K562 (cell line): ENCODE data around the gene BIN1. TPM values are rescaled to one million over a fixed set of nuclear protein-coding genes. Genes with fewer than 3 reads are reported as not detected.

Source experiments
- ATAC-seq: fragments of 200-7000 bp; cut with Tn5 transposase; 3 replicates; pipeline ENCODE4 v1.9.1; 2020; ENCODE audit warnings: moderate library complexity
- BruUV-seq: library from RNA; stranded (reverse); fragments of 400-500 nt; replicated peaks from 2 replicates; lab custom pipeline; 2021; lab: Mats Ljungman, UMichigan
- CTCF ChIA-PET: fragments of 300-600 bp; formaldehyde crosslinking; extraction: SDS; loops from one replicate; lab custom pipeline; 2021; ENCODE audit warnings: low intra/inter-chr PET ratio; lab: Yijun Ruan, JAX
- POLR2A ChIA-PET: fragments of 300-600, 350-650 bp; sonication (Branson Sonifier 250); formaldehyde crosslinking; extraction: SDS; loops from one replicate; lab custom pipeline; 2021; ENCODE audit warnings: antibody characterized with exemption, inconsistent platforms; lab: Yijun Ruan, JAX
- DNase-seq, 4 experiments: peaks; one replicate each; pipeline versions ENCODE4 v3.0.0 to v3.0.0-alpha.2; 2011 to 2018; ENCODE audit warnings: low spot score in 3 of 4, mixed read lengths in 3 of 4; ENCODE audit errors: extremely low read depth in 1 of 4
- FAIRE-seq: peaks from 2 replicates; lab custom pipeline; 2011; peaks lifted over from hg19 to GRCh38; lab: Jason Lieb, UNC
- H2AFZ ChIP-seq: 2 replicates; pipeline ENCODE4 v1.6.0; 2011; ENCODE audit warnings: low read depth, low read length, control low read depth, inconsistent platforms
- H3K27ac ChIP-seq: fragments of 200-600 bp; 3 replicates; pipeline ENCODE4 v1.8.0; 2011; ENCODE audit warnings: low read depth, mild to moderate bottlenecking, control low read depth, inconsistent platforms, low read length, moderate library complexity, mixed read lengths; ENCODE audit errors: extremely low read depth
- H3K27me3 ChIP-seq, 2 experiments: fragments of 300-600 bp in 1 of 2; 2 replicates in 1 of 2; 3 replicates in 1 of 2; pipeline versions ENCODE4 v1.6.0 to v1.8.0; 2011; ENCODE audit warnings: inconsistent platforms in 2 of 2, low read length in 2 of 2, mild to moderate bottlenecking in 1 of 2, mixed read lengths in 1 of 2, moderate library complexity in 1 of 2; ENCODE audit not compliant: control insufficient read depth in 2 of 2, insufficient read depth in 2 of 2
- H3K36me3 ChIP-seq: fragments of 300-600 bp; 3 replicates; pipeline ENCODE4 v1.8.0; 2011; ENCODE audit warnings: mild to moderate bottlenecking, low read length, inconsistent platforms; ENCODE audit not compliant: control insufficient read depth, insufficient read depth
- H3K4me1 ChIP-seq, 2 experiments: fragments of 200-600 bp in 1 of 2; replicated peaks in 1 of 2; 2 replicates in 1 of 2; 3 replicates in 1 of 2; pipeline versions ENCODE4 v1.5.1 to v1.8.0; 2011; ENCODE audit warnings: inconsistent platforms in 2 of 2, low read length in 2 of 2, mild to moderate bottlenecking in 1 of 2, mixed read lengths in 1 of 2, moderate library complexity in 1 of 2; ENCODE audit not compliant: control insufficient read depth in 2 of 2, insufficient read depth in 2 of 2
- H3K4me2 ChIP-seq: 2 replicates; pipeline ENCODE4 v1.6.1; 2011; ENCODE audit warnings: low read length, control low read depth, inconsistent platforms, mixed read lengths; ENCODE audit not compliant: insufficient read depth
- H3K4me3 ChIP-seq: fragments of 200-600 bp; sonication (generic), shearing (Covaris generic); 2 replicates; pipeline ENCODE4 v1.5.1; 2016; ENCODE audit warnings: control low read depth, inconsistent platforms
- H3K79me2 ChIP-seq: fragments of 200-600 bp; 3 replicates; pipeline ENCODE4 v1.8.0; 2011; ENCODE audit warnings: low read length, inconsistent platforms; ENCODE audit not compliant: control insufficient read depth, insufficient read depth
- H3K9ac ChIP-seq, 2 experiments: 2 replicates each; pipeline versions ENCODE4 v1.6.0 to v1.6.1; 2011; ENCODE audit warnings: low read depth in 2 of 2, low read length in 2 of 2, control low read depth in 1 of 2, inconsistent platforms in 1 of 2, mild to moderate bottlenecking in 1 of 2, mixed read lengths in 1 of 2; ENCODE audit not compliant: insufficient read depth in 1 of 2
- H3K9me1 ChIP-seq: one replicate; pipeline ENCODE4 v1.6.0; 2011; ENCODE audit warnings: inconsistent platforms, mild to moderate bottlenecking, low read length, moderate library complexity; ENCODE audit not compliant: control insufficient read depth, insufficient read depth
- H3K9me3 ChIP-seq: replicated peaks from 2 replicates; pipeline ENCODE4 v1.5.1; 2011; ENCODE audit warnings: low read depth, low read length, inconsistent platforms; ENCODE audit not compliant: control insufficient read depth, insufficient read depth
- H4K20me1 ChIP-seq: replicated peaks from 2 replicates; pipeline ENCODE4 v1.6.1; 2011; ENCODE audit warnings: low read length, inconsistent platforms, mixed read lengths; ENCODE audit not compliant: control insufficient read depth, insufficient read depth
- CEBPZ ChIP-seq: fragments of 150-350 bp; IDR thresholded peaks from 2 replicates; pipeline ENCODE4 v1.6.1; 2014; ENCODE audit warnings: low read depth, mild to moderate bottlenecking, low read length, borderline replicate concordance
- CREM ChIP-seq: IDR thresholded peaks from 2 replicates; pipeline ENCODE4 v1.6.1; 2014; ENCODE audit warnings: antibody characterized with exemption, low read depth
- HNRNPK ChIP-seq: fragments of 200-400 bp; formaldehyde crosslinking; IDR thresholded peaks from one replicate; pipeline ENCODE4 v1.6.1; 2018; ENCODE audit warnings: mild to moderate bottlenecking, low read depth, low read length; ENCODE audit not compliant: poor library complexity, severe bottlenecking
- LCOR ChIP-seq: sonication (generic); formaldehyde crosslinking; IDR thresholded peaks from 2 replicates; pipeline ENCODE4 v1.8.0; 2022; ENCODE audit warnings: mild to moderate bottlenecking, missing genetic modification reagents
- NCOA2 ChIP-seq, 2 experiments: fragments of 450-650 bp; IDR thresholded peaks; 2 replicates each; pipeline ENCODE4 v1.6.1; 2018; ENCODE audit warnings: mild to moderate bottlenecking in 2 of 2, moderate library complexity in 1 of 2; ENCODE audit not compliant: partially characterized antibody in 2 of 2
- POLR2A ChIP-seq: fragments of 450-650 bp; conservative IDR thresholded peaks from 2 replicates; pipeline ENCODE4 v1.6.1; 2016
- POLR2AphosphoS5 ChIP-seq: IDR thresholded peaks from 2 replicates; pipeline ENCODE4 v1.6.1; 2011; ENCODE audit warnings: mild to moderate bottlenecking, low read depth, low read length, moderate library complexity; ENCODE audit not compliant: control insufficient read depth, insufficient read depth
- PTTG1 ChIP-seq: fragments of 450-650 bp; IDR thresholded peaks from 2 replicates; pipeline ENCODE4 v1.6.1; 2016; ENCODE audit warnings: low read depth, mild to moderate bottlenecking, missing genetic modification characterization, missing compliant biosample characterization
- RBM22 ChIP-seq: fragments of 200-400 bp; formaldehyde crosslinking; IDR thresholded peaks from 2 replicates; pipeline ENCODE4 v1.6.1; 2018; ENCODE audit warnings: low read length, low read depth; ENCODE audit not compliant: poor library complexity, severe bottlenecking
- TEAD1 ChIP-seq, 2 experiments: fragments of 450-650 bp in 1 of 2; sonication (generic) in 1 of 2; formaldehyde crosslinking; IDR thresholded peaks; 2 replicates each; pipeline versions ENCODE4 v1.4.0 to v1.8.0; 2020 to 2022; ENCODE audit warnings: mild to moderate bottlenecking in 2 of 2, missing genetic modification reagents in 1 of 2
- XRCC4 ChIP-seq: IDR thresholded peaks from one replicate; pipeline ENCODE4 v1.6.1; 2011; ENCODE audit not compliant: insufficient read depth, insufficient read length; ENCODE audit errors: extremely low read depth
- ZHX1 ChIP-seq: fragments of 150-350 bp; conservative IDR thresholded peaks from 2 replicates; pipeline ENCODE4 v1.6.1; 2014; ENCODE audit warnings: low read length
- ZNF311 ChIP-seq: fragments of 250-450 bp; sonication (Bioruptor Pico); IDR thresholded peaks from 2 replicates; pipeline ENCODE4 v1.4.0; 2020; ENCODE audit warnings: mild to moderate bottlenecking, moderate library complexity
- ZNF324 ChIP-seq: fragments of 250-450 bp; sonication (Bioruptor Pico); IDR thresholded peaks from 2 replicates; pipeline ENCODE4 v1.4.0; 2020; ENCODE audit warnings: mild to moderate bottlenecking
- WGBS: fragments of 100-300 bp; shearing (Covaris generic); methylation state at CpG from one replicate; pipeline ENCODE4 v1.1.6; 2016; ENCODE audit warnings: low coverage, mixed read lengths; ENCODE audit not compliant: insufficient coverage; ENCODE audit errors: missing lambda C conversion rate; 5-methylcytosine and 5-hydroxymethylcytosine counted together
- in situ Hi-C: fragments of 300-500 bp; cut with MboI; formaldehyde crosslinking; loops from 4 replicates; pipeline ENCODE4 v1.15.0; 2018; ENCODE audit warnings: inconsistent platforms, mixed read lengths
- intact Hi-C: fragments of 100-400 bp; cut with micrococcal nuclease; formaldehyde crosslinking; loops from 2 replicates; pipeline ENCODE4 v1.14.2; 2022
- polyA plus RNA-seq, 8 experiments: library from polyadenylated mRNA; depleted of rRNA in 4 of 8; stranded (reverse) in 5 of 8; unstranded in 3 of 8; fragments of >200 nt; fragmentation: Nextera tagmentation in 2 of 8; fragmentation: Illumina TruSeq in 1 of 8; extraction: Ambion mirVana in 2 of 8; extraction: Trizol in 1 of 8; gene quantifications; 2 replicates each; pipeline versions ENCODE4 v1.2.1 to v1.2.3, GENCODE V29; 2011 to 2014; ENCODE audit warnings: inconsistent platforms in 1 of 8, missing spikeins in 1 of 8
- total RNA-seq, 7 experiments: library from RNA; depleted of rRNA in 6 of 7; stranded (reverse); fragments of >200 nt in 6 of 7; fragmentation: Illumina TruSeq in 2 of 7; extraction: Trizol in 2 of 7; gene quantifications; 2 replicates each; pipeline versions ENCODE4 v1.2.1 to v1.2.3, GENCODE V29; 2011 to 2021; ENCODE audit warnings: low replicate concordance in 1 of 7
- TF ChIP-seq, protein P1 (sequence below): fragments of 450-650 bp; IDR thresholded peaks from 2 replicates; pipeline ENCODE4 v1.6.1; 2017; ENCODE audit warnings: mild to moderate bottlenecking, moderate library complexity

BIN1 gene
- total and polyA plus RNA-seq, 9 of the 15 experiments (the other 6 are each of a cell fraction or from before 2014, with no cell fraction given) = 0.04 to 2.8 (median 0.79) TPM; not detected in 1

DNA sequence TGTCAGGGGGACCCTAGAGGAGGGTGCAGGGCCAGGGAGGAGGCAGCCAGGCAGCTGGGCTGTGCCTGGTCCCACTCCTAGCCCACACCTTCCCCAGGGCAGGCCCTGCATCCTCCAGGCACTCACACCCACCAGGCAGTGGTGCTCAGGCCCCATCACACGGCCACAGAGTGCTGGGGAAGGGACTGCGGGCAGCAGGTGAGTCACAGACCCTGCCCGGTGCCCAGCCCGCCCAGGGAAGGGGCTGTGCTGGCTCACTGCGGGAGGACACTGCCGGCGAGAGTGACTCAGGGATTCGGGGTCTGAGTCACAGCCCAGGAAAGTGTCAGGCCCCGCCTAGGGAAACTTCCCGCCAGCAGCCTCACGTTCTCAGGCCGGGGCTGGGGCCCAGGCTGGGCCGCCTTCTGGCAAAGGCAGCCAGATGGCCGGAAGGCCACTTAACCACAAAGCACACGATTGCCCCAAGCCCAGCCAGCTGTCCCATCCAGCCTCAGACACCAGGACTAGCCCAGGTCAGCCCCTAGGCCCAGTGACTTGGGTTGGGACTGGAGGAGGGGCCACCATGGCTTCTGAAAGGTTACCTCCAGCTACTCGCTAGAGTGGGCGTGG, 42.2 kb downstream of the BIN1 start:
- peak overlapping the region; percentile 95 for H2AFZ ChIP-seq
- 5% methylated on average over 17 of the region's 17 CpGs for WGBS
- no peaks in the 10 kb centered on the region for H3K9me1 ChIP-seq
- H3K9ac ChIP-seq = peak overlapping the region; percentile 77 to 90
- in situ Hi-C loops (no loop called here), intact Hi-C loops (loop anchor here (5.0 kb wide), 1 partner anchor 108 kb away; no protein-coding TSS in a partner anchor)
- POLR2A ChIA-PET = interaction anchor here (0.8 kb wide), 1 partner anchor 12 kb away, joined by 5 read pairs; no protein-coding TSS in a partner anchor
- peak; percentile 98 for FAIRE-seq
- no peaks in the 10 kb centered on the region for H3K9me3 ChIP-seq
- CTCF ChIA-PET = no interaction called here
- H3K4me3 ChIP-seq = no peak overlapping the region
- BruUV-seq = no TSS peak
- H4K20me1 ChIP-seq = no peaks in the 10 kb centered on the region
- H3K4me1 ChIP-seq = peaks cover 19 to 52% of the 10 kb centered on the region in 2 experiments
- ATAC-seq = peak; percentile 95
- peak; percentile 94 to 97 (median 96) for DNase-seq
- peak overlapping the region; percentile 91 for H3K27ac ChIP-seq
- H3K4me2 ChIP-seq = peak overlapping the region; percentile 66
- H3K79me2 ChIP-seq = no peaks in the 10 kb centered on the region
- H3K27me3 ChIP-seq = no peaks in the 10 kb centered on the region
- H3K36me3 ChIP-seq = no peaks in the 10 kb centered on the region
- TF ChIP-seq ZNF324 (CRISPR knock-in tag) (no peak), POLR2AphosphoS5 (peak; percentile 77; the same call in 1 of the 2 replicates), XRCC4 (no peak), HNRNPK (no peak), RBM22 (no peak), POLR2A (peak; percentile 82), PTTG1 (tag) (no peak), NCOA2 (IDR thresholded peaks at IDR 0.05; ENCODE audit: partially characterized antibody in 2 of 2) (no peak), ZHX1 (no peak), TEAD1 (CRISPR knock-in tag; IDR thresholded peaks at IDR 0.05) (no peak), ZNF311 (CRISPR knock-in tag) (peak; percentile 39; the same call in 1 of the 2 replicates), CEBPZ (no peak), LCOR (peak; percentile 86), CREM (peak; percentile 62)
- TF ChIP-seq, protein P1, sequence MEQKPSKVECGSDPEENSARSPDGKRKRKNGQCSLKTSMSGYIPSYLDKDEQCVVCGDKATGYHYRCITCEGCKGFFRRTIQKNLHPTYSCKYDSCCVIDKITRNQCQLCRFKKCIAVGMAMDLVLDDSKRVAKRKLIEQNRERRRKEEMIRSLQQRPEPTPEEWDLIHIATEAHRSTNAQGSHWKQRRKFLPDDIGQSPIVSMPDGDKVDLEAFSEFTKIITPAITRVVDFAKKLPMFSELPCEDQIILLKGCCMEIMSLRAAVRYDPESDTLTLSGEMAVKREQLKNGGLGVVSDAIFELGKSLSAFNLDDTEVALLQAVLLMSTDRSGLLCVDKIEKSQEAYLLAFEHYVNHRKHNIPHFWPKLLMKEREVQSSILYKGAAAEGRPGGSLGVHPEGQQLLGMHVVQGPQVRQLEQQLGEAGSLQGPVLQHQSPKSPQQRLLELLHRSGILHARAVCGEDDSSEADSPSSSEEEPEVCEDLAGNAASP = no peak
